T47D (cell line): ENCODE results near the gene MOV10L1.
A peak's percentile ranks its signal among the peaks of the same experiment; 100 is the strongest.

Experiments used
- DNase-seq, 2 experiments: peaks; one replicate each; pipeline versions ENCODE4 v3.0.0 to v3.0.0-alpha.2; 2011 to 2012; ENCODE audit warnings: low read depth in 1 of 2, low spot score in 1 of 2
- JUND ChIP-seq: IDR thresholded peaks from 2 replicates; pipeline ENCODE4 v1.6.1; 2012; ENCODE audit warnings: low read depth
- in situ Hi-C: cut with HindIII; loops from 2 replicates; pipeline ENCODE4 v1.10.0; 2016; ENCODE audit warnings: low sequenced_read_pairs, low pct_unique_long_range_greater_than_20kb

The MOV10L1 gene

GRCh38 chr22:50185375-50186087, 95.7 kb downstream of the MOV10L1 start, which contains the start of gene TRABD:
TSS of gene TRABD (plus strand) at chr22:50185913. CDS start at chr22:50193061, 7,148 bp downstream.
- in situ Hi-C loops = no loop called here
- DNase-seq = peak; percentile 83 to 87
- TF ChIP-seq JUND = no peak

- TF ChIP-seq JUND = no peak
- in situ Hi-C loops = no loop called here
- no peak for DNase-seq
Measured at GRCh38 chr22:50186181-50186714, 96.4 kb downstream of the MOV10L1 start.

- in situ Hi-C loops = no loop called here
- no peak for DNase-seq
- TF ChIP-seq JUND = no peak
Measured at GRCh38 chr22:50186761-50187523, 97.1 kb downstream of the MOV10L1 start.

GRCh38 chr22:50188356-50188755, 98.5 kb downstream of the MOV10L1 start:
- in situ Hi-C loops = no loop called here
- no peak for TF ChIP-seq JUND
- DNase-seq = no peak

GRCh38 chr22:50189184-50189848, 99.5 kb downstream of the MOV10L1 start:
- TF ChIP-seq JUND = no peak
- in situ Hi-C loops = no loop called here
- no peak for DNase-seq

- in situ Hi-C loops = no loop called here
- TF ChIP-seq JUND = no peak
- DNase-seq = no peak
Measured at GRCh38 chr22:50189849-50190181, 100.0 kb downstream of the MOV10L1 start.

GRCh38 chr22:50190182-50190940, 100.6 kb downstream of the MOV10L1 start:
- in situ Hi-C loops = no loop called here
- DNase-seq = peak; percentile 66 to 71
- no peak for TF ChIP-seq JUND

GRCh38 chr22:50190941-50191741, 101.3 kb downstream of the MOV10L1 start:
- in situ Hi-C loops = no loop called here
- no peak for DNase-seq
- no peak for TF ChIP-seq JUND

- in situ Hi-C loops = no loop called here
- TF ChIP-seq JUND = no peak
- DNase-seq = no peak
Measured at GRCh38 chr22:50192436-50193204, 102.8 kb downstream of the MOV10L1 start.

- no peak for DNase-seq
- TF ChIP-seq JUND = no peak
- in situ Hi-C loops = no loop called here
Measured at GRCh38 chr22:50193621-50194020, 103.8 kb downstream of the MOV10L1 start.
